GM12878 (cell line): ENCODE measurements around the gene C2CD4D. TPM values are rescaled to one million over a fixed set of nuclear protein-coding genes. Genes with fewer than 3 reads are reported as not detected.

ENCODE experiments used
- ATAC-seq: fragments of 200-7000 bp; cut with Tn5 transposase; 3 replicates; pipeline ENCODE4 v1.9.1; 2020; ENCODE audit warnings: mild to moderate bottlenecking, moderate library complexity
- BruUV-seq: library from RNA; stranded (reverse); fragments of 400-500 nt; replicated peaks from 2 replicates; lab custom pipeline; 2021; lab: Mats Ljungman, UMichigan
- CTCF ChIA-PET: fragments of 300-600 bp; sonication (Branson Sonifier 250); formaldehyde crosslinking; extraction: SDS; loops from one replicate; lab custom pipeline; 2021; ENCODE audit warnings: inconsistent platforms; lab: Yijun Ruan, JAX
- POLR2A ChIA-PET: fragments of 350-600 bp; formaldehyde crosslinking; extraction: SDS; loops from one replicate; lab custom pipeline; 2021; ENCODE audit warnings: inconsistent platforms; lab: Charles Lee
- RAD21 ChIA-PET: fragments of 300-600 bp; sonication (Branson Sonifier 250); formaldehyde crosslinking; loops from one replicate; lab custom pipeline; 2023; ENCODE audit warnings: antibody characterized with exemption; ENCODE audit not compliant: unreplicated experiment; lab: Charles Lee
- SMC1A ChIA-PET: fragments of 300-600 bp; sonication (Branson Sonifier 250); formaldehyde crosslinking; loops from one replicate; lab custom pipeline; 2023; ENCODE audit not compliant: unreplicated experiment, uncharacterized antibody; lab: Charles Lee
- DNase-seq: peaks from one replicate; pipeline ENCODE4 v3.0.0-alpha.2; 2011; ENCODE audit warnings: low read depth, low spot score
- FAIRE-seq: peaks from 3 replicates; lab custom pipeline; 2011; peaks lifted over from hg19 to GRCh38; lab: Jason Lieb, UNC
- H2AFZ ChIP-seq: 2 replicates; pipeline ENCODE4 v1.6.0; 2011; ENCODE audit warnings: low read depth, low read length, control low read depth; ENCODE audit not compliant: control insufficient read depth
- H3K27ac ChIP-seq: 2 replicates; pipeline ENCODE4 v1.5.1; 2011; ENCODE audit warnings: control low read depth; ENCODE audit not compliant: control insufficient read depth, insufficient read depth
- H3K27me3 ChIP-seq, 2 experiments: replicated peaks in 1 of 2; 2 replicates each; pipeline versions ENCODE4 v1.6.0 to v1.6.1; 2011; ENCODE audit warnings: low read length in 1 of 2; ENCODE audit not compliant: control insufficient read depth in 2 of 2, insufficient read depth in 2 of 2
- H3K36me3 ChIP-seq, 2 experiments: 2 replicates each; pipeline ENCODE4 v1.5.1; 2011; ENCODE audit warnings: low read length in 1 of 2; ENCODE audit not compliant: control insufficient read depth in 2 of 2, insufficient read depth in 2 of 2
- H3K4me1 ChIP-seq: 2 replicates; pipeline ENCODE4 v1.6.1; 2011; ENCODE audit warnings: mild to moderate bottlenecking, low read length, moderate library complexity, mixed read lengths; ENCODE audit not compliant: control insufficient read depth, insufficient read depth
- H3K4me2 ChIP-seq: 2 replicates; pipeline ENCODE4 v1.6.0; 2011; ENCODE audit warnings: control low read depth; ENCODE audit not compliant: control insufficient read depth, insufficient read depth
- H3K4me3 ChIP-seq: fragments of 200-600 bp; sonication (generic); 2 replicates; pipeline ENCODE4 v1.5.1; 2016
- H3K79me2 ChIP-seq: 2 replicates; pipeline ENCODE4 v1.6.0; 2011; ENCODE audit warnings: low read length; ENCODE audit not compliant: control insufficient read depth, insufficient read depth
- H3K9ac ChIP-seq: 2 replicates; pipeline ENCODE4 v1.8.0; 2011; ENCODE audit warnings: low read length, control low read depth, mixed read lengths; ENCODE audit not compliant: control insufficient read depth, insufficient read depth
- H3K9me3 ChIP-seq: replicated peaks from 3 replicates; pipeline ENCODE4 v1.5.1; 2011; ENCODE audit warnings: mild to moderate bottlenecking, low read length; ENCODE audit not compliant: control insufficient read depth, insufficient read depth
- H4K20me1 ChIP-seq: 2 replicates; pipeline ENCODE4 v1.6.0; 2011; ENCODE audit not compliant: control insufficient read depth, insufficient read depth
- NFIC ChIP-seq: IDR thresholded peaks from 2 replicates; pipeline ENCODE4 v1.6.1; 2012; ENCODE audit warnings: low read depth, mild to moderate bottlenecking, inconsistent platforms, low read length, moderate library complexity
- NR2F1 ChIP-seq: fragments of 450-650 bp; conservative IDR thresholded peaks from 2 replicates; pipeline ENCODE4 v1.6.1; 2017; ENCODE audit warnings: mild to moderate bottlenecking
- SMAD1 ChIP-seq: fragments of 450-650 bp; IDR thresholded peaks from 2 replicates; pipeline ENCODE4 v1.6.1; 2018; ENCODE audit warnings: mild to moderate bottlenecking, low read depth; ENCODE audit not compliant: partially characterized antibody
- WGBS: methylation state at CpG from one replicate; pipeline ENCODE4 v1.1.6; 2016; ENCODE audit warnings: low lambda C conversion rate; ENCODE audit not compliant: insufficient replicate concordance, insufficient coverage; ENCODE audit errors: missing lambda C conversion rate; 5-methylcytosine and 5-hydroxymethylcytosine counted together
- in situ Hi-C: fragments of 300-500 bp; cut with MboI; formaldehyde crosslinking; loops from 9 replicates; pipeline ENCODE4 v1.14.3; 2018; ENCODE audit warnings: mixed read lengths
- intact Hi-C: fragments of 100-400 bp; cut with micrococcal nuclease; formaldehyde crosslinking; loops from one replicate; pipeline ENCODE4 v1.14.2; 2022; ENCODE audit not compliant: unreplicated experiment
- polyA plus RNA-seq, 11 experiments: library from polyadenylated mRNA; depleted of rRNA in 4 of 11; unstranded in 6 of 11; stranded (reverse) in 5 of 11; fragments of >200 nt; fragmentation: Nextera tagmentation in 4 of 11; fragmentation: Illumina TruSeq in 1 of 11; extraction: Ambion mirVana in 4 of 11; extraction: Trizol in 1 of 11; gene quantifications; 1 replicate in 1 of 11; 2 replicates in 10 of 11; pipeline versions ENCODE4 v1.2.1 to v1.2.3, GENCODE V29; 2011 to 2016; ENCODE audit warnings: inconsistent platforms in 2 of 11, missing spikeins in 2 of 11, low read depth in 1 of 11
- total RNA-seq, 4 experiments: library from RNA; depleted of rRNA in 3 of 4; stranded (reverse); fragments of >200 nt in 3 of 4; fragmentation: Illumina TruSeq in 1 of 4; extraction: Trizol in 1 of 4; gene quantifications; 2 replicates each; pipeline versions ENCODE4 v1.2.1 to v1.2.3, GENCODE V29; 2013 to 2021
- TF ChIP-seq, protein P1 (sequence below): fragments of 450-650 bp; IDR thresholded peaks from 2 replicates; pipeline ENCODE4 v1.6.1; 2017; ENCODE audit warnings: mild to moderate bottlenecking, moderate library complexity
- TF ChIP-seq, protein P2 (sequence below): fragments of 150-350 bp; IDR thresholded peaks from 2 replicates; pipeline ENCODE4 v1.6.1; 2014; ENCODE audit warnings: mild to moderate bottlenecking, low read depth, low read length

Gene C2CD4D
- total and polyA plus RNA-seq, 10 of the 15 experiments (the other 5 are each of a cell fraction or from before 2014, with no cell fraction given): 0.03 to 0.67 (median 0.13) TPM; not detected in 4

DNA sequence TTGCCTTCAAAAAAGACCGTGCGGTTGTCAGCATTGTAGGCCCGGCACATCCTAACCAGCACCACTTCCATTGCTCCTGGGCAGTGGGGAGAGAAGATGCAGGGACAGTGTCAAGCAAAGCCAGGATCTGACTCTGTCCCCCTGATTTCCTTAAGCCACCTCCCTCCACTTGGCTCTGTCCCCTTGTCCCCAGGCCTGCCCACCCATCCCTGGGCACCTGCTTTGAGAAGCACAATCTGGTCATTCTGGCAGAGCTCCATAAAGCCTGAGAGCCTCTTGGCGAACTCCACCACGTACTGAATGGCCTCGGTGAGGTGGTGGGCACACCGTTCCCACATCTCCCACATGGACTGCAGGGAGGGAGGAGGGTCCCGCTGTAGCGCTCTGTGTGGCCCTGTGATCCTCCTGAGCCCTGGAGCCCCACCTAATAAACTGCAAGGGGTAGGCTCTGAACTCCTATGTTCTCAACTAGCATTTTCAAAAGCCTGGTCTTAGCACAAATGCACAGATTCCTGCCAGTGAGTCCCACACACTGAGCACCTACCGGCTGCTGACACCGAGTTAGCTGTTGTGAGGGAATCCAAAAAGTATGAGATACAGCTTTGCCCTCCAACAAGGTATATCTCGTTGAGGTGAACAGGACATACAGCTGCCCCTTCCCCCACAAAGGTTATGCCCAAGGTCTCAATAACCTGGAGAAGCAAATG lies 26.2 kb downstream of the C2CD4D start:
- Histone ChIP-seq H3K9ac (no peak overlapping the region), H3K27ac (no peak overlapping the region), H3K79me2 (no peaks in the 10 kb centered on the region), H3K36me3 (no peaks in the 10 kb centered on the region), H3K27me3 (peaks cover 0 to 4% of the 10 kb centered on the region in 2 experiments; a peak in 2 of 4 replicates), H2AFZ (no peak overlapping the region), H3K4me2 (no peak overlapping the region), H3K4me1 (no peaks in the 10 kb centered on the region), H4K20me1 (no peaks in the 10 kb centered on the region), H3K4me3 (no peak overlapping the region), H3K9me3 (no peaks in the 10 kb centered on the region)
- in situ Hi-C loops (no loop called here), intact Hi-C loops (no loop called here)
- no TSS peak for BruUV-seq
- ChIA-PET RAD21 (no interaction called here), SMC1A (no interaction called here), CTCF (interaction anchor here (1.2 kb wide), 1 partner anchor 220 kb away, joined by 3 read pairs; no protein-coding TSS in a partner anchor), POLR2A (no interaction called here)
- FAIRE-seq (no peak), ATAC-seq (no peak), DNase-seq (no peak)
- WGBS: 50% methylated on average over 12 of the region's 12 CpGs
- no peak for TF ChIP-seq NR2F1
- no peak for TF ChIP-seq NFIC
- TF ChIP-seq, protein P1, sequence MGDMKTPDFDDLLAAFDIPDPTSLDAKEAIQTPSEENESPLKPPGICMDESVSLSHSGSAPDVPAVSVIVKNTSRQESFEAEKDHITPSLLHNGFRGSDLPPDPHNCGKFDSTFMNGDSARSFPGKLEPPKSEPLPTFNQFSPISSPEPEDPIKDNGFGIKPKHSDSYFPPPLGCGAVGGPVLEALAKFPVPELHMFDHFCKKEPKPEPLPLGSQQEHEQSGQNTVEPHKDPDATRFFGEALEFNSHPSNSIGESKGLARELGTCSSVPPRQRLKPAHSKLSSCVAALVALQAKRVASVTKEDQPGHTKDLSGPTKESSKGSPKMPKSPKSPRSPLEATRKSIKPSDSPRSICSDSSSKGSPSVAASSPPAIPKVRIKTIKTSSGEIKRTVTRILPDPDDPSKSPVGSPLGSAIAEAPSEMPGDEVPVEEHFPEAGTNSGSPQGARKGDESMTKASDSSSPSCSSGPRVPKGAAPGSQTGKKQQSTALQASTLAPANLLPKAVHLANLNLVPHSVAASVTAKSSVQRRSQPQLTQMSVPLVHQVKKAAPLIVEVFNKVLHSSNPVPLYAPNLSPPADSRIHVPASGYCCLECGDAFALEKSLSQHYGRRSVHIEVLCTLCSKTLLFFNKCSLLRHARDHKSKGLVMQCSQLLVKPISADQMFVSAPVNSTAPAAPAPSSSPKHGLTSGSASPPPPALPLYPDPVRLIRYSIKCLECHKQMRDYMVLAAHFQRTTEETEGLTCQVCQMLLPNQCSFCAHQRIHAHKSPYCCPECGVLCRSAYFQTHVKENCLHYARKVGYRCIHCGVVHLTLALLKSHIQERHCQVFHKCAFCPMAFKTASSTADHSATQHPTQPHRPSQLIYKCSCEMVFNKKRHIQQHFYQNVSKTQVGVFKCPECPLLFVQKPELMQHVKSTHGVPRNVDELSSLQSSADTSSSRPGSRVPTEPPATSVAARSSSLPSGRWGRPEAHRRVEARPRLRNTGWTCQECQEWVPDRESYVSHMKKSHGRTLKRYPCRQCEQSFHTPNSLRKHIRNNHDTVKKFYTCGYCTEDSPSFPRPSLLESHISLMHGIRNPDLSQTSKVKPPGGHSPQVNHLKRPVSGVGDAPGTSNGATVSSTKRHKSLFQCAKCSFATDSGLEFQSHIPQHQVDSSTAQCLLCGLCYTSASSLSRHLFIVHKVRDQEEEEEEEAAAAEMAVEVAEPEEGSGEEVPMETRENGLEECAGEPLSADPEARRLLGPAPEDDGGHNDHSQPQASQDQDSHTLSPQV: no peak
- TF ChIP-seq, protein P2, sequence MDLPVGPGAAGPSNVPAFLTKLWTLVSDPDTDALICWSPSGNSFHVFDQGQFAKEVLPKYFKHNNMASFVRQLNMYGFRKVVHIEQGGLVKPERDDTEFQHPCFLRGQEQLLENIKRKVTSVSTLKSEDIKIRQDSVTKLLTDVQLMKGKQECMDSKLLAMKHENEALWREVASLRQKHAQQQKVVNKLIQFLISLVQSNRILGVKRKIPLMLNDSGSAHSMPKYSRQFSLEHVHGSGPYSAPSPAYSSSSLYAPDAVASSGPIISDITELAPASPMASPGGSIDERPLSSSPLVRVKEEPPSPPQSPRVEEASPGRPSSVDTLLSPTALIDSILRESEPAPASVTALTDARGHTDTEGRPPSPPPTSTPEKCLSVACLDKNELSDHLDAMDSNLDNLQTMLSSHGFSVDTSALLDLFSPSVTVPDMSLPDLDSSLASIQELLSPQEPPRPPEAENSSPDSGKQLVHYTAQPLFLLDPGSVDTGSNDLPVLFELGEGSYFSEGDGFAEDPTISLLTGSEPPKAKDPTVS: no peak
- no peak for TF ChIP-seq SMAD1
